ENCODE results near the gene CTSW. TPM values are rescaled to one million over a fixed set of nuclear protein-coding genes. Genes with fewer than 3 reads are reported as not detected.
"Not testable (repeated sequence)": the region's sequence is repeated elsewhere in the genome, so short reads cannot be mapped to it uniquely, and the experiment has no call there.

Gene CTSW
- total RNA-seq, result 0.75 TPM
- polyA plus RNA-seq (ENCODE audit: insufficient read depth in 1 of 8, insufficient read length in 8 of 8, low replicate concordance in 1 of 8), result 1 to 10 TPM in 2 of 8 donors, under 1 TPM in 6; 0.48 to 2.3 (median 0.72) TPM
- long read RNA-seq, donor 1, result 0 reads
- long read RNA-seq, donor 2, result 0 reads
- long read RNA-seq, donor 3, partial matches to known transcripts, result 29 of 58 reads
- long read RNA-seq, donor 3, other reads (novel, unspliced or antisense), result 29 of 58 reads
- long read RNA-seq, donor 4, result 0 reads
- long read RNA-seq, donor 5, result 0 reads
- long read RNA-seq, donor 6, result 0 reads
- long read RNA-seq, donor 7, partial matches to known transcripts, result 47 of 67 reads
- long read RNA-seq, donor 7, other reads (novel, unspliced or antisense), result 20 of 67 reads
- long read RNA-seq, donor 8, result 0 reads
- long read RNA-seq, donor 9, result 0 reads
- long read RNA-seq, donor 10, result 0 reads
- long read RNA-seq, donor 11, partial matches to known transcripts, result 23 of 61 reads
- long read RNA-seq, donor 11, other reads (novel, unspliced or antisense), result 37 of 61 reads

DNA sequence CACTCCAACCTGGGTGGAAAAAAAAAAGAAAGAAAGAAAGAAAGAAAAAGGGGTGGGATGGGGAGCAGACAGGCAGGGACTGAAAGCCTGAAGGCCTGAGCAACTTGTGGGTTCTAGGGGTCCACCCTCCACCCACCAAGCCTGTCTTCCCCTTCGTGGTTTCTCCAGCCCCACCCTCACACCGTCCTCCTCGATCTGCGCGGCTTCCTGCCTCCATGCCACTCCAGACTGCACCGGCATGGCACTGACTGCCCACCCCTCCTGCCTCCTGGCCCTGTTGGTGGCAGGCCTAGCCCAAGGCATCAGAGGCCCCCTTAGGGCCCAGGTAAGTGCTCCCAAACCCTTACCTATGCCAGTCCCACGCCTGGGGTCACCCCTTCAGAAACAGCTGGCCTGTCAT lies at the start of gene CTSW:
TSS of gene CTSW (plus strand) at position 221 of the 400 bp plus-strand sequence. CDS start at position 239, 18 bp downstream.
- WGBS (ENCODE audit: insufficient coverage), result 80% methylated on average over 5 of the region's 7 CpGs
- Histone ChIP-seq H3K27ac (ENCODE audit: low read length) (no peak within 1 kb of the TSS), H3K9me3 (replicated peaks; ENCODE audit: control insufficient read depth, low read depth, low read length) (no peaks in the 10 kb centered on the region), H3K36me3 (ENCODE audit: control insufficient read depth, insufficient read depth, low read length) (peaks cover 25% of the 10 kb centered on the region), H3K27me3 (ENCODE audit: control insufficient read depth, insufficient read depth, low read length) (no peaks in the 10 kb centered on the region), H3K4me1 (ENCODE audit: control insufficient read depth, insufficient read depth, low read length) (peaks cover 4% of the 10 kb centered on the region), H3K4me3 (ENCODE audit: low read length) (no peak within 1 kb of the TSS)
- DNase-seq, result no peak

- not testable (repeated sequence) for H3K9me3 ChIP-seq (replicated peaks; ENCODE audit: control insufficient read depth, low read depth, low read length); H3K36me3 ChIP-seq (ENCODE audit: control insufficient read depth, insufficient read depth, low read length); H3K27me3 ChIP-seq (ENCODE audit: control insufficient read depth, insufficient read depth, low read length); H3K4me3 ChIP-seq (ENCODE audit: low read length); DNase-seq; H3K27ac ChIP-seq (ENCODE audit: low read length)
- H3K4me1 ChIP-seq (ENCODE audit: control insufficient read depth, insufficient read depth, low read length), result peaks cover 16% of the 10 kb centered on the region
These were observed 47.4 kb upstream of the CTSW start for GRCh38 chr11:65832231-65832630.

DNA sequence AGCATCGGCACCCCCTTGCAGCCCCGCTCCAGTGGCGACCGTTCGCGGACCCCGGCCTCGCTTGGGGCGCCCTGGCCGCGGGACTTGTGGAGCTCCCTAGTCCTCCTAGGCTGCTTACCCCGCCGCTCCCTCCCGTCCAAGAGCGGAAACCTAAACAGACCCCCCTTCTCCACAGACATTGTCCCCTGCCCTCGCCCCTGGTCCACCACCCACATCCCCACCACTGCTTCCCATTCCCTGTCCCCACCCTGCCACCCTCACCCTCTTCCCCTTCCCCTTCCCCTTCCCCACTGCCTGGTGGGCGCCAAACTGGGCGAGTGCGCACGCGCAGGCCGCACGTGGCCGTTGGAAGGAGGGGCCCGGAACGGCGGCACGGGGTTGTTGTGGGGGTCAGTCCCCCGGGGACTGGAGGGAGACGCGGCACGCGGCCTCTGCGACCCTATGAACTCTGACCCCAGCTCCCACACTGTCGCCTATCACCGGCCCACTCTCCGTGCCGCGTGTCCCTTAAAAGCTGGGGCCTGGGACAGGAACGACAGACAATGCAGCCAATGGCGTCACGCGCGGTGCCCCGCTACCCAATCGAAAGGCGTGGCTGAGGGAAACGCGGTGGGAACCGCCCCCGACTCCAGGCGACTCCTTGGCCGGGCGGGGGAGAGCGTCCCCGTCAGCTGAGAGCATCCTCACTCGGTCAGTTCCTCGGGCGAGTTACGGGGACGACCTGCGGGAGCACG lies 46.2 kb upstream of the CTSW start, which contains the start of gene SNX32:
TSS of gene SNX32 (plus strand) at position 667 of the 734 bp plus-strand sequence. CDS start 103 bp downstream, outside the sequence.
- peak; percentile 97 for DNase-seq
- H3K9me3 ChIP-seq (replicated peaks; ENCODE audit: control insufficient read depth, low read depth, low read length), result no peaks in the 10 kb centered on the region
- peaks cover 6% of the 10 kb centered on the region for H3K27me3 ChIP-seq (ENCODE audit: control insufficient read depth, insufficient read depth, low read length)
- peaks cover 16% of the 10 kb centered on the region for H3K4me1 ChIP-seq (ENCODE audit: control insufficient read depth, insufficient read depth, low read length)
- H3K4me3 ChIP-seq (ENCODE audit: low read length), result peak within 1 kb of the TSS; percentile 68
- H3K27ac ChIP-seq (ENCODE audit: low read length), result peak within 1 kb of the TSS; percentile 35
- WGBS (ENCODE audit: insufficient coverage), result under 1% methylated on average over 59 of the region's 63 CpGs
- no peaks in the 10 kb centered on the region for H3K36me3 ChIP-seq (ENCODE audit: control insufficient read depth, insufficient read depth, low read length)

DNA sequence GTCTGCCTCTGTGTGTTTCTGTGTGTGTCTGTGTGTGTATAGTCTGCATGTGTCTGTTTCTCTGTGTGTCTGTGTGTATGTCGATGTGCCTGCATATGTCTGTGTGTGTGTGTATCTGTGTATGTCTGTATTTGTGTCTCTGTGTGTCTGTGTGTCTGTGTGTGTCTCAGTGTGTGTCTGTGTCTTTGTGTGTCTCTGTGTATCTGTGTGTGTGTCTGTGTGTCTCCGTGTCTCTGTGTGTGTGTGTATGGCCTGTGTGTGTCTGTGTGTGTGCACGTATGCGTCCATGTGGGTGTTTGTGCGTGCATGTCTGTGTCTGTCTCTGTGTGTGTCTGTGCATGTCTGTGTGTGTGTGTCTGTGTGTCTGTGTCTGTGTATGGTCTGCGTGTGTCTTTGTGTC lies 45.4 kb upstream of the CTSW start:
- Histone ChIP-seq H3K9me3 (replicated peaks; ENCODE audit: control insufficient read depth, low read depth, low read length) (no peaks in the 10 kb centered on the region), H3K27me3 (ENCODE audit: control insufficient read depth, insufficient read depth, low read length) (peaks cover 6% of the 10 kb centered on the region), H3K4me3 (ENCODE audit: low read length) (peak overlapping the region; percentile 68), H3K4me1 (ENCODE audit: control insufficient read depth, insufficient read depth, low read length) (peaks cover 16% of the 10 kb centered on the region), H3K27ac (ENCODE audit: low read length) (no peak overlapping the region), H3K36me3 (ENCODE audit: control insufficient read depth, insufficient read depth, low read length) (no peaks in the 10 kb centered on the region)
- WGBS (ENCODE audit: insufficient coverage), result 39% methylated on average over 6 of the region's 6 CpGs
- no peak for DNase-seq

GRCh38 chr11:65842144-65842543 lies 37.5 kb upstream of the CTSW start:
- Histone ChIP-seq H3K4me1 (ENCODE audit: control insufficient read depth, insufficient read depth, low read length) (no peaks in the 10 kb centered on the region), H3K9me3 (replicated peaks; ENCODE audit: control insufficient read depth, low read depth, low read length) (no peaks in the 10 kb centered on the region), H3K36me3 (ENCODE audit: control insufficient read depth, insufficient read depth, low read length) (no peaks in the 10 kb centered on the region), H3K27me3 (ENCODE audit: control insufficient read depth, insufficient read depth, low read length) (no peaks in the 10 kb centered on the region), H3K4me3 (ENCODE audit: low read length) (no peak overlapping the region), H3K27ac (ENCODE audit: low read length) (no peak overlapping the region)
- no CpG with 5 or more reads among the region's 4 CpGs for WGBS (ENCODE audit: insufficient coverage)
- no peak for DNase-seq

- H3K36me3 ChIP-seq (ENCODE audit: control insufficient read depth, insufficient read depth, low read length), result no peaks in the 10 kb centered on the region
- no peak overlapping the region for H3K4me3 ChIP-seq (ENCODE audit: low read length)
- no peaks in the 10 kb centered on the region for H3K9me3 ChIP-seq (replicated peaks; ENCODE audit: control insufficient read depth, low read depth, low read length)
- no peaks in the 10 kb centered on the region for H3K27me3 ChIP-seq (ENCODE audit: control insufficient read depth, insufficient read depth, low read length)
- H3K4me1 ChIP-seq (ENCODE audit: control insufficient read depth, insufficient read depth, low read length), result no peaks in the 10 kb centered on the region
- no peak for DNase-seq
- no peak overlapping the region for H3K27ac ChIP-seq (ENCODE audit: low read length)
- WGBS (ENCODE audit: insufficient coverage), result no CpG with 5 or more reads among the region's 3 CpGs
These were observed 35.8 kb upstream of the CTSW start for GRCh38 chr11:65843811-65844210.

- WGBS (ENCODE audit: insufficient coverage), result 95% methylated on average over 3 of the region's 10 CpGs
- DNase-seq, result no peak
- H3K27me3 ChIP-seq (ENCODE audit: control insufficient read depth, insufficient read depth, low read length), result no peaks in the 10 kb centered on the region
- H3K36me3 ChIP-seq (ENCODE audit: control insufficient read depth, insufficient read depth, low read length), result no peaks in the 10 kb centered on the region
- no peak overlapping the region for H3K4me3 ChIP-seq (ENCODE audit: low read length)
- no peaks in the 10 kb centered on the region for H3K9me3 ChIP-seq (replicated peaks; ENCODE audit: control insufficient read depth, low read depth, low read length)
- H3K4me1 ChIP-seq (ENCODE audit: control insufficient read depth, insufficient read depth, low read length), result no peaks in the 10 kb centered on the region
- H3K27ac ChIP-seq (ENCODE audit: low read length), result no peak overlapping the region
These were observed 35.3 kb upstream of the CTSW start for GRCh38 chr11:65844231-65844872.

GRCh38 chr11:65847746-65848145 lies 31.9 kb upstream of the CTSW start:
- Histone ChIP-seq H3K4me1 (ENCODE audit: control insufficient read depth, insufficient read depth, low read length) (no peaks in the 10 kb centered on the region), H3K36me3 (ENCODE audit: control insufficient read depth, insufficient read depth, low read length) (peaks cover 16% of the 10 kb centered on the region), H3K27ac (ENCODE audit: low read length) (no peak overlapping the region), H3K4me3 (ENCODE audit: low read length) (no peak overlapping the region), H3K27me3 (ENCODE audit: control insufficient read depth, insufficient read depth, low read length) (no peaks in the 10 kb centered on the region), H3K9me3 (replicated peaks; ENCODE audit: control insufficient read depth, low read depth, low read length) (peaks cover 4% of the 10 kb centered on the region)
- no peak for DNase-seq
- WGBS (ENCODE audit: insufficient coverage), result 66% methylated on average over 2 of the region's 3 CpGs

DNA sequence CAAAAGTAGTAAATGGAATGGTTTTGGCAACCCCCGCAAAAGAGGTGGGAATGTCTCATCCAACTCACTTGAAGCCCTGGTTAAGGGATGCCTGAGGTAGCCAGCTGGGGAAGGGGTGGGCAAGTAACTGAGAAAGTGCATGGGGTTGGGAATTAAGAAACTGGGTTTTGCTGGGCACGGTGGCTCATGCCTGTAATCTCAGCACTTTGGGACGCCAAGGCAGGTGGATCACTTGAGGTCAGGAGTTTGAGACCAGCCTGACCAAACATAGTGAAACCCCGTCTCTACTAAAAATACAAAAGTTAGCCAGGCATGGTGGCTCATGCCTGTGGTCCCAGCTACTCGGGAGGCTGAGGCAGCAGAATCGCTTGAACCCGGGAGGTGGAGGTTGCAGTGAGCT lies 30.9 kb upstream of the CTSW start:
- H3K36me3 ChIP-seq (ENCODE audit: control insufficient read depth, insufficient read depth, low read length), result peaks cover 26% of the 10 kb centered on the region
- not testable (repeated sequence) for DNase-seq; H3K9me3 ChIP-seq (replicated peaks; ENCODE audit: control insufficient read depth, low read depth, low read length); H3K27ac ChIP-seq (ENCODE audit: low read length); H3K4me1 ChIP-seq (ENCODE audit: control insufficient read depth, insufficient read depth, low read length); H3K4me3 ChIP-seq (ENCODE audit: low read length); H3K27me3 ChIP-seq (ENCODE audit: control insufficient read depth, insufficient read depth, low read length)
- 32% methylated on average over 3 of the region's 7 CpGs for WGBS (ENCODE audit: insufficient coverage)

DNA sequence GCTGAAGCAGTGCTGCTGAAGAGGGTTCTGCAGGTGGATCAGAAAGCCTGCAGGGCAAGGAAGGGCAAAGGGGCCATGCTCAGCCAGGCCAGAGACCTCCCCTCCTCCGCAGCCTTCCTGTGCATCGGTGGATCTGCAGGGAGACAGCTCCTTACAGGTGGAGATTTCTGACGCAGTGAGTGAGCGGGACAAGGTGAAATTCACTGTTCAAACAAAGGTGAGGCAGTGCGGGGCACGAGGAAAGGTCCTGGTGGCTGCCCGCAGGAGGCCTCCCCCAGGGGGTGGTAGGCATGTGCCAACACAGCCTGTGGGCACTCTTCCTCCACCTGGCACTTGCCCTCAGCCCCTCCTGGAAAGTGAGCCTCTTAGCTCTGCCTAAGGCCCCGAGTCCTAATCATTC lies 30.3 kb upstream of the CTSW start:
- no peaks in the 10 kb centered on the region for H3K4me1 ChIP-seq (ENCODE audit: control insufficient read depth, insufficient read depth, low read length)
- no peak for DNase-seq

More for the DNA sequence above, 30.3 kb upstream of the CTSW start:
- Histone ChIP-seq H3K36me3 (ENCODE audit: control insufficient read depth, insufficient read depth, low read length) (peaks cover 32% of the 10 kb centered on the region), H3K4me3 (ENCODE audit: low read length) (no peak overlapping the region), H3K27me3 (ENCODE audit: control insufficient read depth, insufficient read depth, low read length) (no peaks in the 10 kb centered on the region), H3K9me3 (replicated peaks; ENCODE audit: control insufficient read depth, low read depth, low read length) (peaks cover 4% of the 10 kb centered on the region), H3K27ac (ENCODE audit: low read length) (no peak overlapping the region)
- 77% methylated on average over 7 of the region's 8 CpGs for WGBS (ENCODE audit: insufficient coverage)
